Esophagus squamous epithelium (tissue), 4 donors: ENCODE results near the gene TMEM131L.

Source experiments
- POLR2A ChIP-seq, 4 donors: fragments of 450-650 bp; IDR thresholded peaks; one replicate each; pipeline ENCODE4 v1.6.1; 2017; ENCODE audit warnings: antibody characterized with exemption in 4 of 4, mild to moderate bottlenecking in 4 of 4, moderate library complexity in 3 of 4
- TF ChIP-seq, protein P1 (sequence below), 6 experiments: fragments of 450-650 bp in 4 of 6; fragments of 200-600 bp in 2 of 6; sonication (generic) in 2 of 6; IDR thresholded peaks; one replicate each; pipeline ENCODE4 v1.5.1; 2016 to 2019; ENCODE audit warnings: antibody characterized with exemption in 6 of 6, mild to moderate bottlenecking in 4 of 6, moderate library complexity in 4 of 6

DNA sequence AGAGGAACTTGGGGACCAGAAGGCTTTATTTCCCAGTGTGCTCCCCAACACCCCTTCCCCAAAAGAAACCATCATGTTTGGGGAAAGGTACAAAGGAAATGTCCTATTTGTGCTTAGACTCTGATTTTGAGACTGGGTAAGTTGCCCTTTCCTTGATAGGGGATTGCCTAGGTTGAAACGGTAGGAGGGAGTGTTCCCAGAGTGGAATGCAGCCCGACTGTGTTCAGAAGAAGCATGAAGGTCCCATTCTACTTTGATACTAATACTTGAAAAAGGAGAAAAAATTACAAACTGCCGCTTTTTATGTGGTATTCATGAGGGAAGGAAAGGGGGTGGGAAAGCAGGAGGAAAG, 32.4 kb upstream of the TMEM131L start:
- TF ChIP-seq, protein P1, sequence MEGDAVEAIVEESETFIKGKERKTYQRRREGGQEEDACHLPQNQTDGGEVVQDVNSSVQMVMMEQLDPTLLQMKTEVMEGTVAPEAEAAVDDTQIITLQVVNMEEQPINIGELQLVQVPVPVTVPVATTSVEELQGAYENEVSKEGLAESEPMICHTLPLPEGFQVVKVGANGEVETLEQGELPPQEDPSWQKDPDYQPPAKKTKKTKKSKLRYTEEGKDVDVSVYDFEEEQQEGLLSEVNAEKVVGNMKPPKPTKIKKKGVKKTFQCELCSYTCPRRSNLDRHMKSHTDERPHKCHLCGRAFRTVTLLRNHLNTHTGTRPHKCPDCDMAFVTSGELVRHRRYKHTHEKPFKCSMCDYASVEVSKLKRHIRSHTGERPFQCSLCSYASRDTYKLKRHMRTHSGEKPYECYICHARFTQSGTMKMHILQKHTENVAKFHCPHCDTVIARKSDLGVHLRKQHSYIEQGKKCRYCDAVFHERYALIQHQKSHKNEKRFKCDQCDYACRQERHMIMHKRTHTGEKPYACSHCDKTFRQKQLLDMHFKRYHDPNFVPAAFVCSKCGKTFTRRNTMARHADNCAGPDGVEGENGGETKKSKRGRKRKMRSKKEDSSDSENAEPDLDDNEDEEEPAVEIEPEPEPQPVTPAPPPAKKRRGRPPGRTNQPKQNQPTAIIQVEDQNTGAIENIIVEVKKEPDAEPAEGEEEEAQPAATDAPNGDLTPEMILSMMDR (IDR thresholded peaks at IDR 0.05): no peak
- no peak for TF ChIP-seq POLR2A (IDR thresholded peaks at IDR 0.05)
